HepG2 (cell line): ENCODE results near the gene RGS2. TPM values are rescaled to one million over a fixed set of nuclear protein-coding genes. Genes with fewer than 3 reads are reported as not detected.
A peak's percentile ranks its signal among the peaks of the same experiment; 100 is the strongest.

ENCODE experiments used
- CEBPB ChIP-seq: IDR thresholded peaks from 2 replicates; pipeline ENCODE4 v1.6.1; 2011; ENCODE audit warnings: low read depth, low read length, improper control_type of control experiment, borderline replicate concordance
- EED ChIP-seq: sonication (generic); formaldehyde crosslinking; IDR thresholded peaks from 2 replicates; pipeline ENCODE4 v1.5.0; 2020; ENCODE audit warnings: mild to moderate bottlenecking, missing genetic modification reagents
- EHMT2 ChIP-seq: fragments of 200-600 bp; sonication (generic); IDR thresholded peaks from 2 replicates; pipeline ENCODE4 v1.7.0; 2017; ENCODE audit warnings: antibody characterized with exemption, low read depth, low read length, borderline replicate concordance
- IKZF4 ChIP-seq: sonication (generic); formaldehyde crosslinking; IDR thresholded peaks from 2 replicates; pipeline ENCODE4 v1.5.1; 2020; ENCODE audit warnings: borderline replicate concordance, mild to moderate bottlenecking, low read depth, missing genetic modification reagents; ENCODE audit errors: not compliant biosample characterization
- JDP2 ChIP-seq: sonication (generic); formaldehyde crosslinking; IDR thresholded peaks from 2 replicates; pipeline ENCODE4 v1.8.1; 2022; ENCODE audit warnings: missing genetic modification reagents, borderline replicate concordance
- KLF16 ChIP-seq, 2 experiments: sonication (generic) in 1 of 2; formaldehyde crosslinking in 1 of 2; IDR thresholded peaks; 2 replicates each; pipeline versions ENCODE4 v1.6.1 to v1.8.0; 2016 to 2023; ENCODE audit warnings: missing genetic modification reagents in 2 of 2, missing compliant biosample characterization in 1 of 2
- MEF2D ChIP-seq: sonication (generic); formaldehyde crosslinking; IDR thresholded peaks from 2 replicates; pipeline ENCODE4 v1.5.1; 2020; ENCODE audit warnings: mild to moderate bottlenecking, missing genetic modification reagents
- NCOA5 ChIP-seq: sonication (generic); formaldehyde crosslinking; IDR thresholded peaks from 2 replicates; pipeline ENCODE4 v1.4.0; 2020; ENCODE audit warnings: missing genetic modification reagents
- NFE2 ChIP-seq: sonication (generic); formaldehyde crosslinking; IDR thresholded peaks from 2 replicates; pipeline ENCODE4 v1.4.0; 2020; ENCODE audit warnings: missing genetic modification reagents
- PPARG ChIP-seq: conservative IDR thresholded peaks from 2 replicates; pipeline ENCODE4 v1.6.1; 2016; ENCODE audit warnings: missing biosample characterization, missing genetic modification reagents
- ZBTB20 ChIP-seq: sonication (generic); formaldehyde crosslinking; IDR thresholded peaks from 2 replicates; pipeline ENCODE4 v1.8.1; 2023; ENCODE audit warnings: missing genetic modification reagents, low read depth, mild to moderate bottlenecking, borderline replicate concordance
- ZKSCAN1 ChIP-seq: fragments of 150-350 bp; IDR thresholded peaks from 2 replicates; pipeline ENCODE4 v1.6.1; 2014; ENCODE audit warnings: low read length
- ZNF33B ChIP-seq: sonication (generic); formaldehyde crosslinking; IDR thresholded peaks from 2 replicates; pipeline ENCODE4 v1.5.1; 2020; ENCODE audit warnings: mild to moderate bottlenecking, missing genetic modification reagents
- ZNF432 ChIP-seq: sonication (generic); formaldehyde crosslinking; IDR thresholded peaks from 2 replicates; pipeline ENCODE4 v1.5.0; 2020; ENCODE audit warnings: missing genetic modification reagents, mild to moderate bottlenecking, borderline replicate concordance
- ZNF496 ChIP-seq: sonication (generic); formaldehyde crosslinking; IDR thresholded peaks from 2 replicates; pipeline ENCODE4 v1.8.1; 2023; ENCODE audit warnings: mild to moderate bottlenecking, moderate library complexity, missing genetic modification reagents; ENCODE audit not compliant: insufficient replicate concordance
- ZNF503 ChIP-seq: sonication (generic); formaldehyde crosslinking; IDR thresholded peaks from 2 replicates; pipeline ENCODE4 v1.4.0; 2020; ENCODE audit warnings: missing genetic modification reagents
- ZNF652 ChIP-seq: IDR thresholded peaks from 2 replicates; pipeline ENCODE4 v1.6.1; 2016; ENCODE audit warnings: low read depth, borderline replicate concordance
- ZNF670 ChIP-seq: sonication (generic); formaldehyde crosslinking; IDR thresholded peaks from 2 replicates; pipeline ENCODE4 v1.8.0; 2022; ENCODE audit warnings: mild to moderate bottlenecking, missing genetic modification reagents, borderline replicate concordance
- ZNF776 ChIP-seq: sonication (generic); formaldehyde crosslinking; IDR thresholded peaks from 2 replicates; pipeline ENCODE4 v1.4.0; 2020; ENCODE audit warnings: mild to moderate bottlenecking, missing genetic modification reagents
- ZNF780A ChIP-seq: sonication (generic); formaldehyde crosslinking; IDR thresholded peaks from 2 replicates; pipeline ENCODE4 v1.8.0; 2022; ENCODE audit warnings: mild to moderate bottlenecking, missing genetic modification reagents, moderate library complexity
- polyA plus RNA-seq, 8 experiments: library from polyadenylated mRNA; depleted of rRNA in 3 of 8; stranded (reverse) in 7 of 8; unstranded in 1 of 8; fragments of >200 nt; fragmentation: Illumina TruSeq in 4 of 8; extraction: Trizol in 4 of 8; gene quantifications; 2 replicates each; pipeline versions ENCODE4 v1.2.1 to v1.2.3, GENCODE V29; 2011 to 2016; ENCODE audit warnings: low read depth in 4 of 8, missing spikeins in 1 of 8, mixed read lengths in 1 of 8; ENCODE audit not compliant: insufficient read depth in 1 of 8
- total RNA-seq, 5 experiments: library from RNA; depleted of rRNA; stranded (reverse); fragments of >200 nt; fragmentation: Illumina TruSeq; extraction: Trizol; gene quantifications; 2 replicates each; pipeline ENCODE4 v1.2.3, GENCODE V29; 2016; ENCODE audit warnings: low read depth in 1 of 5
- TF ChIP-seq, protein P1 (sequence below): sonication (generic); formaldehyde crosslinking; IDR thresholded peaks from 2 replicates; pipeline ENCODE4 v1.4.0; 2020; ENCODE audit warnings: missing genetic modification reagents, mild to moderate bottlenecking, borderline replicate concordance
- TF ChIP-seq, protein P2 (sequence below): IDR thresholded peaks from 2 replicates; pipeline ENCODE4 v1.6.1; 2016; ENCODE audit warnings: mild to moderate bottlenecking, missing biosample characterization, missing genetic modification reagents
- TF ChIP-seq, protein P3 (sequence below): sonication (generic); formaldehyde crosslinking; IDR thresholded peaks from 2 replicates; pipeline ENCODE4 v1.5.0; 2020; ENCODE audit warnings: missing genetic modification reagents
- TF ChIP-seq, protein P4 (sequence below): IDR thresholded peaks from 2 replicates; pipeline ENCODE4 v1.6.1; 2016; ENCODE audit warnings: missing compliant biosample characterization, missing genetic modification reagents, borderline replicate concordance

The RGS2 gene
- total and polyA plus RNA-seq, 2 of the 13 experiments (the other 11 are each of a cell fraction or from before 2014, with no cell fraction given) = 0.64 to 1.4 TPM

DNA sequence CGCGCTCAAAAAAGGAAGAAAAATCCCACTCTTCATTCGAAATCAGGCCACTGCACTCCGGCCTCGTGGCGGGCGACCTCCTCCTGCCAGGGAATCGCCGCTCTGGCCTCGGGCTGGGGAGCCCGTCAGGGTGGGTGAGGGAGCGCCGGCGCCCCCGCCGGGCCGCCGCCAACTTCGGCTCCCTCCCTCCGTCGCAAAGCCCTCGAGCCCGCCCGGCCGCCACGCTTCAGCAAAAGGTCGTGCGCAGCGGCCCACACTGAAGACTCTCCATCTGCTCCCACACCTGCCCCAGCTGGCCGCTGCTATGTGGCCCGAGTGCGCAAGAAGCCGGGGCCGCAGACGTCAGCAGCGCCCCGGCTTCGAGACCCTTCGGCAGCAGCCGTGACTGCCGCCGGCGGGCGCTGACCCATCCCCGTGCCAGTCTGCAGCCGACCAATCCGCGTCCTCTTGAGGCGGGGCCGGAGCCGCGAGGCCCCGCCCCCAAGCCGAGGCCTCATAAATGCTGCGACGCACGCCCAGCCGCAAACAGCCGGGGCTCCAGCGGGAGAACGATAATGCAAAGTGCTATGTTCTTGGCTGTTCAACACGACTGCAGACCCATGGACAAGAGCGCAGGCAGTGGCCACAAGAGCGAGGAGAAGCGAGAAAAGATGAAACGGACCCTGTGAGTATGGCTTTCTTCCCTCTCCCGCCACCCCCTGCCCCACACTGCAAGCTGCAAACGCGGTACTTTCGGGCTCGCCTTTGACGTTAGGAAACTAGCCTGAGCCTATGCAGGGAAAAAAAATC lies at the start of gene RGS2 (continued):
- TF ChIP-seq CEBPB (no peak), ZKSCAN1 (no peak), ZBTB20 (0 out of 2 replicates have a peak, but pooled peaks have one; percentile 26), ZNF776 (CRISPR knock-in tag) (peak; percentile 77), JDP2 (CRISPR knock-in tag) (no peak), PPARG (CRISPR knock-in tag) (no peak), ZNF670 (CRISPR knock-in tag) (peak; percentile 68; the same call in 1 of the 2 replicates), IKZF4 (peak; percentile 71), ZNF33B (CRISPR knock-in tag) (no peak), MEF2D (CRISPR knock-in tag) (peak; percentile 71; the same call in 1 of the 2 replicates), ZNF432 (no peak), EED (CRISPR knock-in tag) (peak; percentile 27; the same call in 1 of the 2 replicates), KLF16 (CRISPR knock-in tag; IDR thresholded peaks at IDR 0.05) (peak in 1 of 2 experiments; percentile 76; a peak in 2 of 4 replicates), ZNF780A (no peak), ZNF652 (CRISPR knock-in tag) (no peak), NCOA5 (CRISPR knock-in tag) (no peak), ZNF503 (CRISPR knock-in tag) (peak; percentile 68), ZNF496 (CRISPR knock-in tag) (no peak), NFE2 (no peak), EHMT2 (no peak)
- TF ChIP-seq, protein P1, sequence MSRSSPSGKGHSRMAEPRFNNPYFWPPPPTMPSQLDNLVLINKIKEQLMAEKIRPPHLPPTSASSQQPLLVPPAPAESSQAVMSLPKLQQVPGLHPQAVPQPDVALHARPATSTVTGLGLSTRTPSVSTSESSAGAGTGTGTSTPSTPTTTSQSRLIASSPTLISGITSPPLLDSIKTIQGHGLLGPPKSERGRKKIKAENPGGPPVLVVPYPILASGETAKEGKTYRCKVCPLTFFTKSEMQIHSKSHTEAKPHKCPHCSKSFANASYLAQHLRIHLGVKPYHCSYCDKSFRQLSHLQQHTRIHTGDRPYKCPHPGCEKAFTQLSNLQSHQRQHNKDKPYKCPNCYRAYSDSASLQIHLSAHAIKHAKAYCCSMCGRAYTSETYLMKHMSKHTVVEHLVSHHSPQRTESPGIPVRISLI (CRISPR knock-in tag) = peak; percentile 63; the same call in 1 of the 2 replicates
- TF ChIP-seq, protein P2, sequence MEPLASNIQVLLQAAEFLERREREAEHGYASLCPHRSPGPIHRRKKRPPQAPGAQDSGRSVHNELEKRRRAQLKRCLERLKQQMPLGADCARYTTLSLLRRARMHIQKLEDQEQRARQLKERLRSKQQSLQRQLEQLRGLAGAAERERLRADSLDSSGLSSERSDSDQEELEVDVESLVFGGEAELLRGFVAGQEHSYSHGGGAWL = peak; percentile 94
- TF ChIP-seq, protein P3, sequence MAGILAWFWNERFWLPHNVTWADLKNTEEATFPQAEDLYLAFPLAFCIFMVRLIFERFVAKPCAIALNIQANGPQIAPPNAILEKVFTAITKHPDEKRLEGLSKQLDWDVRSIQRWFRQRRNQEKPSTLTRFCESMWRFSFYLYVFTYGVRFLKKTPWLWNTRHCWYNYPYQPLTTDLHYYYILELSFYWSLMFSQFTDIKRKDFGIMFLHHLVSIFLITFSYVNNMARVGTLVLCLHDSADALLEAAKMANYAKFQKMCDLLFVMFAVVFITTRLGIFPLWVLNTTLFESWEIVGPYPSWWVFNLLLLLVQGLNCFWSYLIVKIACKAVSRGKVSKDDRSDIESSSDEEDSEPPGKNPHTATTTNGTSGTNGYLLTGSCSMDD = no peak
- TF ChIP-seq, protein P4, sequence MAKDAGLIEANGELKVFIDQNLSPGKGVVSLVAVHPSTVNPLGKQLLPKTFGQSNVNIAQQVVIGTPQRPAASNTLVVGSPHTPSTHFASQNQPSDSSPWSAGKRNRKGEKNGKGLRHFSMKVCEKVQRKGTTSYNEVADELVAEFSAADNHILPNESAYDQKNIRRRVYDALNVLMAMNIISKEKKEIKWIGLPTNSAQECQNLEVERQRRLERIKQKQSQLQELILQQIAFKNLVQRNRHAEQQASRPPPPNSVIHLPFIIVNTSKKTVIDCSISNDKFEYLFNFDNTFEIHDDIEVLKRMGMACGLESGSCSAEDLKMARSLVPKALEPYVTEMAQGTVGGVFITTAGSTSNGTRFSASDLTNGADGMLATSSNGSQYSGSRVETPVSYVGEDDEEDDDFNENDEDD (CRISPR knock-in tag) = peak; percentile 72; the same call in 1 of the 2 replicates
